NCI-H345 treated with DMSO at 0.1 percent for 48 hours (cell line): ENCODE measurements around the gene CDC42EP5.
A peak's percentile ranks its signal among the peaks of the same experiment; 100 is the strongest.
"Not testable (repeated sequence)": the region's sequence is repeated elsewhere in the genome, so short reads cannot be mapped to it uniquely, and the experiment has no call there.

Experiments used
- DNase-seq: peaks from one replicate; lab custom pipeline; 2025; ENCODE audit not compliant: unreplicated experiment; lab: John Stamatoyannopoulos, UW

The CDC42EP5 gene

GRCh38 chr19:54448774-54449700 is 24.1 kb downstream of the CDC42EP5 start, which contains the start of gene LENG8:
LENG8 (plus strand) TSS chr19:54449199; CDS start chr19:54451345, 2,146 bp downstream.
- peak; percentile 77 for DNase-seq

- DNase-seq = no peak
Observed at GRCh38 chr19:54448040-54448773, 24.9 kb downstream of the CDC42EP5 start.

DNA sequence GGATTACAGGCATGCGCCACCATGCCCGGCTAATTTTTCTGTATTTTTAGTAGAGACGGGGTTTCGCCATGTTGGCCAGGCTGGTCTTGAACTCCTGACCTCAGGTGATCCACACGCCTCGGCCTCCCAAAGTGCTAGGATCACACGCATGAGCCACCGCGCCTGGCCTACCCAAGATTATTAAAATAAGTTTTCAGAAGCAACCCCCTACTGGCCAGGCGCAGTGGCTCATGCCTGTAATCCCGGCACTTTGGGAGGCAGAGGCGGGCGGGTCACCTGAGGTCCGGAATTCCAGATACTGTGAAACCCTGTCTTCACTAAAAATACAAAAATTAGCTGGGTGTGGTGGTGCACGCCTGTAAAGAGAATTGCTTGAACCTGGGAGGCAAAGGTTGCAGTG is 26.7 kb downstream of the CDC42EP5 start:
- not testable (repeated sequence) for DNase-seq

DNA sequence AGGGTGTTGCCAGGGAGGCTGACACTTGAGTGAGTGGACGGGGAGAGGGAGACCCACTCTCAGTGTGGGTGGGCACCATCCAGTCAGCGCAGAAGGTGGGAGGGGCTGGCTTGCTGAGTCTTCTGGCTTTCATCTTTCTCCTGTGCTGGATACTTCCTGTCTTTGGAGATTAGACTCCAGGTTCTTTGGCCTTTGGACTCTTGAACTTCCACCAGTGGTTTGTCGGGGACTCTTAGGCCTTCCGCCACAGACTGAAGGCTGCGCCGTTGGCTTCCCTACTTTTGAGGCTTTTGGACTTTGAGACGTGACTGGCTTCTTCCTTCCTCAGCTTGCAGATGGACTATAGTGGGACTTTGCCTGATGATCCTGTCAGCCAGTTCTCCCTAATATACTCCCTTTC is 28.4 kb downstream of the CDC42EP5 start:
- no peak for DNase-seq

DNA sequence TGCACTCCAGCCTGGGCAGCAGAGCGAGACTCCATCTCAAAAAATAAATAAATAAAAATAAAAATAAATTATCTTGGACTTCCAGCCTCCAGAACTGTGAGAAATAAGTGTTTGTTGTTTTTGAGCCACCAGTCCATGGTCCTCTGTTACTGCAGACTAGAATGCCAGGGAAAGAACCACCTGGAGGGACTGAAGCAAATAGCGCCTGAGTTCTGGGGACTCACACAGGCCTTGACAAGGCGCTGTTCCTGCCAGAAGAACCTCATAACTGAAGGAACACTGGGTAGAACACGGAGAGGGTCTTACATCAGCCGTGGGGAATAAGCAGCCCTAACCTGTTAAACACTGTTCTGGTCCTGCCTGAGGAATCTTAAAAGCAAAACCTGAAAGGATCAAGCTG is 32.5 kb downstream of the CDC42EP5 start:
- no peak for DNase-seq

GRCh38 chr19:54439174-54439851 is 33.8 kb downstream of the CDC42EP5 start:
- no peak for DNase-seq

DNA sequence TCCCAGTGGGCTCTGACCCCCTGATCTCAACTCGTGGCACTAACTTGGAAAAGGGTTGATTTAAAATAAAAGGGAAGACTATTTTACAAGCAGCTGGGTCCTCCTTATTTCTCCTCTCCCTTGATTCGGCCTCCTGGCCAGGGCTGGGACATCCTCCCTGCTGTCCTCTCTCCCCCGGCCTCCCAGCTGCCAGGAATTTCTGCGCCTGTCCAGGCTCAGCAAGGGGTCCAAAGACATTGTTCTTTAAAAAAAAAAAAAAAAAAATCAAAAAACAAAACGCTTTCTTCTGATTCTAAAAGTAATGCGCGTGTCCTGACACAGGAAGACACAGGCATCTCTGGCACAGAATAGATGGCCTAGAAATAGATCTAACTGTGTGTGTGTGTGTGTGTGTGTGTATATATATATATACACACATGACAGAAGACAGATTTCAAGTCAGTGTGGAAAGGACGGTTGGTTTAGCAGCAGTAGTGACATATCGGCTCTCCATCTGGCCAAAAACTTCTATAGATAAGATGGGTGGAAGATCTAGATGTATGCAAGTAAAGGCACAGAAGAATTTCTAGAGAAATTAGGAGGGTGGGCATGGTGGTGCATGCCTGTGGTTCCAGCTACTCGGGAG is 36.4 kb downstream of the CDC42EP5 start:
- no peak for DNase-seq

DNA sequence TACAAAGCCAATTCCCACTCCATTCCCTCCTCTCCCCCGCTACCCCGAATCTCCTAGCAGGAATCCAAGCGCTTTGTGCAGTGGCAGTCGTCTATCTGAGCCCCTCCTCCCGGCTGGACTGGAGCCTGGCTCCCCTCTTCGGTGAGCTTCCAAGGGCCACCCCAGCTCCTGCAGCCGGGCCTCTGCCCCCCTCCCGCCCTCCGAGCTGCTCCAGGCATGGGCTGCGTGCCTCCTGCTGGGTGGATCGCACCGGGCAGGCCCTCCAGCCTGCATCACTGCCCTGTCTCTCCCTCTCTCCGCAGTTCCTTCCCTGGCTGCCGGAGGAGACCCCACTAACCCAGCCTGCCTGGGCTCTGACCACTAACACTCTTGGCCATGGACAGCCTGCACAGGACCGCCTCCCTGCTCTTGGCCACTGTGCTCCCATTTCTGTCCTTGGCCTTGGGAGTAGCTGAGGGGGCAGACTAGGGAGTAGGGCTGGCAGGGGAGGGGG is 37.0 kb downstream of the CDC42EP5 start:
- DNase-seq = no peak

DNA sequence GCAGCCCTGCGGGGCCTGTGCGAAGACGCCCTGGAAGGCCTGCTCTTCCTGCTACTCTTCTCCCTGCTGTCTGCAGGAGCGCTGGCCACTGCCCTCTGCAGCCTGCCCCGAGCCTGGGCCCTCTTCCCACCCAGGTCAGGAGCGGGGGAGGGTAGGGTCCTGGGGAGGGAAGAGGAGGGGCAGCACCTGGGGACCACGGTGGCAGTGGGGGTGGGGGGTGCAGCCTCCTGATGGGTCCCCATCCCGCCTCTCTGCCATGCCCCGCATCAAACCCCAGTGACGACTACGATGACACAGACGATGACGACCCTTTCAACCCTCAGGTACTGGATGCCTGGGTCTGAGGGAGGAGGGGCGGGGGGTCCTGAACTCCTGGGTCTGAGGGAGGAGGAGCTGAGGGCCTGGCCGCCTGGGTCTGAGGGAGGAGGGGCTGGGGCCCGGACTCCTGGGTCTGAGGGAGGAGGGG is 37.5 kb downstream of the CDC42EP5 start:
- no peak for DNase-seq

GRCh38 chr19:54434873-54435214 is 38.3 kb downstream of the CDC42EP5 start:
- DNase-seq = no peak

- no peak for DNase-seq
Observed at GRCh38 chr19:54434112-54434872, 38.8 kb downstream of the CDC42EP5 start.

GRCh38 chr19:54433697-54434096 is 39.4 kb downstream of the CDC42EP5 start:
- no peak for DNase-seq

DNA sequence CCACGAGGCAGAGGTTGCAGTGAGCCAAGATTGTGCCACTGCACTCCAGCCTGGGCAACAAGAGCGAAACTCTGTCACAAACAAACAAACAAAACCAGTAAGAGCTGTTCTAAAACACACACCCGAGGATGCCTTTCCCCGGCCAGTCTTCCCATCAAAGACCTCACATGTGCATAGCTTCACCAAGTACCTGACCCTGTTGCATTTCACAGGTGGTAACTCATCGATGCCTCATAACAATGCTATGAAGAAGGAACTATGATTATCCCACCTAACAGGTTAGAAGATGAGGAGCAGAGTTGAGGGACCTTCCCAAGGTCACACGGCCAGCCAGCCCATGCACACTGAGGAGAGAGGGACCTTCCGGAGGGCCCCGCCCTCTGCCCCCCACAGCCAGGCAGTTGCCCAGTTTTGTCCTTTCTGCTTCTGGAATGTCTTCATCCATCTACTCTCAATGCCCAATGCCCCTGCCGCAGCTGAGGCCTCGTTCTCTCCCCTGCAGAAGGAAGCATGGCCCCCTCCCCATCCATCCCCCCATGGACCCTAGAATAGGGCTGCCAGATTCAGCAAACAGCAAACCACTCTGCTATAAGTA is 40.9 kb downstream of the CDC42EP5 start:
- DNase-seq = no peak

DNA sequence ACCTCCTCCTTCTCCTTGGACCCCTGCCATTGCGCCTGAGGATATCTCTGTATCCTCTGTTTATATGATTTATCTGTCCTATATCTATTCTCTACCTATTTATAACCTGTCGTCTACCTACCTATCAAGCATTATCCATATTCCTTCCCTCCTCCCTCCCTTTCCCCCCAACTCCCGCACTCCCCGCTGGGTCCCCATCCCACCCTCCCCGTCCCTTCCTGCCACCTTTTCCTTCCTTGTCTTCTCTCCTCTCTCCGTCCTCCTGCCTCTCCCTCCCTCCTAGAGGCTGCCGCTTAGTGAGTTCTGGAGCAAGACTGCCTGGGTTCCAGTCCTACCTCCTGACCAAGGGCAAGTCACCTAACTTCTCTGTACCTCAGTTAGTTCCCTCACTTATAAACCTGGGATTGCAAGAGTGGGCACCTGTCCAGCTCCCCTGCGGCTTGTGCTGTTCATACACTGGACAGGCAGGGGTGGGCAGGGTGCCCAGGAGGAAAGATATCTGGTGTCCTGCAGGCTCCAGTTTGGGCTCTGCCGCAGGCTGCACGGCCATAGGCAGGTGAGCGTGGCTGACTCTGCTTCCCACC is 41.7 kb downstream of the CDC42EP5 start:
- DNase-seq = peak; percentile 10

GRCh38 chr19:54430306-54431254 is 42.5 kb downstream of the CDC42EP5 start:
- DNase-seq = no peak

DNA sequence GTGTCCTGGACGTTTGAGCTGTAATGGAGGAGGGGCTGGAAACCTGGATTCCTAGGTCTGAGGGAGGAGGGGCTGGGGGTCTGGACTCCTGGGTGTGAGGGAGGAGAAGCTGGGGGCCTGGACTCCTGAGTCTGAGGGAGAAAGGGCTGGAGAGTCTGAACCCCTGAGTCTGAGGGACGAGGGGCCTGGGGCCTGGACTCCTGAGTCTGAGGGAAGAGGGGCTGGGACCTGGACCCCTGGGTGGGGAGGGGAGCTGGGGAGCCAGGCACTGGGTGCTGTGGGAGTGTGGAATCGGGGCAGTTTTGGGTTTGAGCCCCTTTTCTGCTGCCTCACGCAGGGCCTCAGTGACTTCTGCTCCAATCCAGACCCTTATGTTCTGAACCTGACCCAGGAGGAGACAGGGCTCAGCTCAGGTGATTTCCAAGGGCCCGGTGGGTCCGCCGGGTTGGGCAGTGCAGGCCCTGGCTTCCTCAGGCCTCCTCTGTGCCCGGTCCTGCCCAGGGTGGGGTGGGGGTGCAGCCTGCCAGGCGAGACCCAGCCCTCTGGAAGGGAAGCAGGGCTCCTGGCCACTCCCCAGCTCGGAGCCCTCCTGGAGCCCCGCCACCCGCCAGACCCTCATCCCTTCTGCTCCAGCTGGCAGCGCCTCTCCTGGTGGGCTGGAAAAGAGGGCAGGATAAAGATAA is 43.4 kb downstream of the CDC42EP5 start:
- no peak for DNase-seq

- DNase-seq = no peak
Observed at GRCh38 chr19:54429176-54429495, 44.0 kb downstream of the CDC42EP5 start.
